ENCODE data around the gene HINFP. TPM values are rescaled to one million over a fixed set of nuclear protein-coding genes. Genes with fewer than 3 reads are reported as not detected.

Gene HINFP, protein sequence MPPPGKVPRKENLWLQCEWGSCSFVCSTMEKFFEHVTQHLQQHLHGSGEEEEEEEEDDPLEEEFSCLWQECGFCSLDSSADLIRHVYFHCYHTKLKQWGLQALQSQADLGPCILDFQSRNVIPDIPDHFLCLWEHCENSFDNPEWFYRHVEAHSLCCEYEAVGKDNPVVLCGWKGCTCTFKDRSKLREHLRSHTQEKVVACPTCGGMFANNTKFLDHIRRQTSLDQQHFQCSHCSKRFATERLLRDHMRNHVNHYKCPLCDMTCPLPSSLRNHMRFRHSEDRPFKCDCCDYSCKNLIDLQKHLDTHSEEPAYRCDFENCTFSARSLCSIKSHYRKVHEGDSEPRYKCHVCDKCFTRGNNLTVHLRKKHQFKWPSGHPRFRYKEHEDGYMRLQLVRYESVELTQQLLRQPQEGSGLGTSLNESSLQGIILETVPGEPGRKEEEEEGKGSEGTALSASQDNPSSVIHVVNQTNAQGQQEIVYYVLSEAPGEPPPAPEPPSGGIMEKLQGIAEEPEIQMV
- total RNA-seq (2022; extraction: Qiagen RNA extraction; ENCODE audit: low read depth) = 9.3 to 13.2 TPM (median 11.9 TPM) in 5 replicates

DNA sequence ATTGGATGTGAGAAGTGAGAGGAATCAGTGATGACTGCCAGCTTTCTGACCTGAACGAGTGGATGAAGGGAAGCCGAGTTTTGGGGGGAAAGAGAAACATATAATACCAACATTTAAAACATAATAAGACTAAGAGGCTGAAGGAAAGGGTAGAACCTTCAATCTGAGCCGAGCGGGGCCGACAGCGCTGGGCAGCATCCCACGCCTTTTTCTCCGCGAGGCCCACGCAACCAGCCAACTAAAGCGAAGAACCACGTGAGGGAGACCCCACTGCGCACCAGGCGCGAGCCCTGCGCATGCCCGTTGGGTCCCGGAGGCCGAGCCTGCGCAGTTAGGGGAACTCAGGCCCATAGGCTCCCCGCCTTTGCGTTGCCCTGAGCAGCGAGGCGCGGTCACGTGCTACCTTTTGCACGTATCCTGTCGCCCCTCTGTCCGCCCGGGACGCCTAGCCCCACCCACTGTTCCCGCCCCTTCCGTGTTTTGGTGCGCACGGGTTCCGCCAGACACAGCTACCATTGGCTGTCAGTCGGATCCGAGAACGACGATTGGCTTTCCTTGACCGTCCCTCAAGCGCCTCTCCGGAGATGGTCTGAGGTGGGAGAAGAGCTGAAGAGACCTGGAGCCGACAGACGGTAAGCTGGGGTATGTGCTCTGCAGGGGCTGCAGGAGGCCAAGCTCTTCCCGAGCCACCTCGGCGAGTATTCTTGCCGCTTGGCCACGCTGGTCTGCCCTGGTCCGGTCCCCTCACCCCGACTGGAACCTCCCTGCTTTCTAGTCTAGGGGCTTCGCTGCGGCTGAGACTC lies at the start of gene HINFP:
TSS of gene HINFP (plus strand) at position 573 of the 803 bp plus-strand sequence. CDS start 5,365 bp downstream, outside the sequence.

DNA sequence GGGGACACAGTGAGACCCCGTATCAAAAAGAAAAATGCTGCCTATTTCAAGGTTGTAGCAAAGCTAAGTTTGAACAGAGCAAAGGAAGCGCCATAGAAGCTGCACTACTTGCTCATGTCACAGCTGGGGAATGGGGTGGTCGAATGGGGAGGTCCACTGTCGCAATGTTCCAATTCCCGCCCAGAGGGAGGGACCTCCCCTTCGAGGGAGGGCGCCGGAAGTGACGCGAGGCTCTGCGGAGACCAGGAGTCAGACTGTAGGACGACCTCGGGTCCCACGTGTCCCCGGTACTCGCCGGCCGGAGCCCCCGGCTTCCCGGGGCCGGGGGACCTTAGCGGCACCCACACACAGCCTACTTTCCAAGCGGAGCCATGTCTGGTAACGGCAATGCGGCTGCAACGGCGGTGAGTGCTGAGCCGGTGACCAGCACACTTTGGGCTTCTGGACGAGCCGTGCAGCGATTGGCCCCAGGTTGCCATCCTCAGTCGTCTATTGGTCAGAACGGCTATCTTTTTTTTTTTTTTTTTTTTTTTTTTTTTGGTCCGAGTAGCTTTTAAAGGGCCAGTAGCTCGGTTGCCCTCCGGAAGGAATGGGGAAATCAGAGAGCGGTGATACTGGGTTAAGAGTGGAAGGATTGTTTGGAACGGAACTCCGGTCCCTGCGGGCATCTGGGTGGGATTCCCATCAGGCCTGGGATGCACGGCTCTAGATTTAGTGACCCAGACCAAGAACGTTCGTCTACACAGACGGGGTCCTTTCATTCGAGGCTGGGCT lies 36.5 kb upstream of the HINFP start, which contains the start of gene HMBS:
TSS of gene HMBS (plus strand) at position 219 of the 774 bp plus-strand sequence. CDS start at position 372, 153 bp downstream.

DNA sequence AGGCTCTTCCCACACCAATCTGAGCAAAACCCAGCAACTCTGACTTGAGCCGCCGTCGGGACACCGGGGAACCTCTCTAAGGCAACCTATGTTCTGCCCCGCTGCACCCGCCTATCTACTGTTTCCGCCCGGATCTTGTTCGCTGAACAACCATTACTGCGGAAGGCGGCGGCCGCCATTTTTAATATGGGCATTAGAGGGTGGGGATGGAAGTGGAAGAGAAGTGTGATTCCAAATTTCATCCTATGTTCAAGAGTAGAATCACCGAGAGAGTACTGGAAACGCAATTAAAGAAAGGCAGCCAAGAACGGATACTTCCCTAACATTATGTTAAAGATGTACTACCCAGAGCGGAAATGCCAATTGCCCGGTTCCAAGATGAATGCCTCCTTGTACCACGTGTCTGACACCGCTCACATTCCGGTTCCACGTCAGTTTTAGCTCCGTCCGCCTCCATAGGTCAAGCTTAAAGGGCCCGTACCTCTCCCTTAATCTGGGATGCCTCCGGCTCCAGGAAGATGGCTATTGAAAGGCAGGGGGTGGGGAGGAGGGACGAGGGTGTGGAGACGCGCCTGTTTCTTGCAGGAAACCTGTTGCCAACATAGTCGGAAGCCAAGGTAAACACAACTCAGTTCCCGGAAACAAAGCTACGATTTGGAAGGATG lies 19.5 kb upstream of the HINFP start, which contains the start of gene DPAGT1:
TSS of gene DPAGT1 (minus strand) at position 95 of the 665 bp plus-strand sequence. CDS start 198 bp downstream, outside the sequence.

DNA sequence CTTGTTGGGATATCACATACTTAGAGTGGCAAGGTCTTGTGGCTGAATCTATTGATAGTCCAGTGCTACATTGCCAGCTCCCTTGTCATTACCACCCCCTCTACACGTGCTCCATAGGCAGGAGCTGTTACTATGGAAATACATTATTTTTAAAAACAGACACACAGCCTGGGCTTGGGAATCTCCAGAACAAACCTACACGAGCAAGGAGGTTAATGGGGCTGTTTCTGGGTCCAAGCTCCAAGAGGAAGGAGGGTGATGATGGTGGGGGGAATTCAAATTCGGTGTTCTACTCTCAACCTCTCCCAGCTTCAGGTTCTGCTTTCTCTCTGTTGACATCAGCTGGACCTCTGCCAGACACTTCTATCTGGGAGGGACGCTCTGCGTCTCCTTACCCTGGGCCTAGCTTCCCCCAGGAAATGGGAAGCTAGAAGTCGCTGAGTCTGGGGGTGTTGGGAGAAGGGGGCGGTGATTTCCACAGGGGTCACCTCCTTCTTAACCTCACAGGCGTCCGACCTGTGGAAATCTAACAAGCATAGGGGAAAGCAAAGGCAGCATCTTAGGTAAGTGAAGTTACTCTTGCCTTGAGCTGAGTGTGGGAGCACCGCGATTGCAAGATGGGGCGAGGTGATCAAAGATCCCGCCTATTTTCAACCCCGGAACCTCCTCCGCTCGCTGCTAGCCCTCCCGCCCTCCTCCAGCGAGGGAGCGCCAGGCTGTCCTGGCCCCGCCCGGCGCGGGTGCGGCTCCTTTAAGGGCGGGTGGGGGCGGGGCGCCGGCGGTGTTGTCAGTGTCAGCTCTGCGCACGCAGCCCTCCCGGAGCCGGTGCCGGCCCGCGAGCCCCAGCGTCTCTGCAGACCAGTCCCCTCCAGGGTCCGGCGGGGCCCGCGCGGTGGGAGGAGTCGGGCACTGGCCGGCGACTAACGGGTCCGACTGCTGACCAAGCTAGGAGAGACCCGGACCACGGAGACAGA lies 14.5 kb upstream of the HINFP start, which contains the start of gene C2CD2L:
TSS of gene C2CD2L (plus strand) at position 781 of the 974 bp plus-strand sequence. CDS start 398 bp downstream, outside the sequence.

DNA sequence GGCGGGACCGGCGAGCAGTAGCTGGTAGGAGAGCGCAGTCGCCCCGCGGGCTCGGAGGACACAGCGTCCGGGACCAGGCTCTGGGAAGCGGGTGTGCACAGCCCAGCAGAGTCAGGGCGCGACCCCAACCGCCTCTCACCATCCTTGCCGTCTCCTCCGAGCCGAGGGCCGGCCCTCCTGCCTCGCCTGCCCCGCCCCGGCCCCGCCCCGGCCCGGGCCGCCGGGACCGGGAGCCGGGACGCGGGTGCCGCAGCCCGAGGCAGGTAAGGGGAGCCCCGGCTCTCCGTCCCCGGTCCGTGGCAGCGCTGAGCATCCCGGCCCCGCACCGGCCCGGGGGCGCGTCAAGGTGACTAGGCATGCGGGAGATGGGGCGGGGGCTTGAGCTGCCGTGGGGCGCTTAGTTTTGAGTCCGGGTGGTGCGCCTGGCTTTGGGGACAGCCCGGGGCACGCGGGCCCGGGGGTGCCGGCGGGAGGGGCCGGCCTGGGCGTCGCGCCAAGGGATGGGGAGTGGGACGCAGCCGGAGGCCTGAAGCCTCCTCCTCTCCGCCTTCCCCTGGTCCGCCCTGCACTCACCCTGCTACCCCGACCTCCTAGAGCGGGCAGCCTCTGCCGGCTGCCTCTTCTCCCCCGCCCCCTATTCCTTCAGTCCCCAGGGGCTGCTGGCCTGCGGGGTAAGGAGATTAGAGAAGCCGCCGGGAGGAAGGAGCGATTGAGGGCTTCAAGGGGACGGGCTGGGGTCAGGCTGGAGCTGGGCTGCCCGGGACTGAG lies 27.8 kb downstream of the HINFP start, which contains the start of gene ABCG4:
TSS of gene ABCG4 (plus strand) at position 35 of the 768 bp plus-strand sequence. CDS start 914 bp downstream, outside the sequence.

DNA sequence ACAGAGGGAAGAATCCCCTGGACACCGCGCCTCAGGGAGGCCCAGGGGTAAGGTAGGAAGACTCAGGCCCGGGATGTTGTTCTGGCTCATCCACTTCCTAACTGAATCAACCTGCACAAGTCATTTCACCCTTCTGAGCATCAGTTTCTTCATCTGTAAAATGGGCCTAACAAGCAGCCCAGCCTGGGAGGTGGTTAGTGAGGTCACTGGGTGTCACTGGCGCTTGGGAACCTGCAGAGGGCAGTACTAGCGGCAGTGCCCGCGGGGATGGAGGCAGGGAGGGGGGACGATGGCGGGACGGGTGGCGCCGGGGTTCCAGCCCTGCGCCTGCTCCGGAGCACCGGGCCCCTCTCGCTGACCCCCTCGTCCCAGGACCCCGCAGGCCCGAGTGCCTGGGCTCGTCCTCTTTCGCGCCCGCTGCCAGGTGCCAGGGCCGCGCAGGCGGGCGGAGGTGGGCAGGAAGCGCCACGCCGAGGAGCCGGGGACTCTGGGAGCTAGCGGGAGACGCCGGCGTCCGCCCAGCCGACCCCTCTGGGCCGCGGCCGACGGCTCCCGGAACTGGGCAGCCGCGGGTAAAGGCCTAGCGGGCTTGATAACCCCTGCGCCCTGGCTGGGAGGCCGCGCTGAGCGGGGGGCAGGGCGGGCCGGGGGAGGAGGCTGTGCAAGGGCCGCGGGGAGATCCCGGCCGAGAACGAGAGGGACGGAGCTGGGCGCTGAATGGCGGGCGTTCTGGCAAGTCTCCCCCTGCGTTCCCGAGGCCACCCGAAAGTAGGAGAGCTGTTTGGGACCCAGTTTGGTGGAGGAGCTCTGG lies 47.3 kb downstream of the HINFP start, which contains the start of gene NLRX1:
TSS of gene NLRX1 (plus strand) at position 255 of the 811 bp plus-strand sequence. CDS start 2,679 bp downstream, outside the sequence.

Other genes starting within 250 kb of the HINFP start
- gene CXCR5, start 237.7 kb upstream of the HINFP start, total RNA-seq (2022; extraction: Qiagen RNA extraction; ENCODE audit: low read depth) = 0.14 to 0.28 TPM (median 0.19 TPM) in 4 of 5 replicates, not detected in the other
- gene BCL9L, start 195.7 kb upstream of the HINFP start, total RNA-seq (2022; extraction: Qiagen RNA extraction; ENCODE audit: low read depth) = 84.9 to 149 TPM (median 110 TPM) in 5 replicates
- 0.77 to 1.1 TPM (median 0.98 TPM) in 5 replicates for gene UPK2, start 165.3 kb upstream of the HINFP start, total RNA-seq (2022; extraction: Qiagen RNA extraction; ENCODE audit: low read depth)
- gene FOXR1, start 149.8 kb upstream of the HINFP start, total RNA-seq (2022; extraction: Qiagen RNA extraction; ENCODE audit: low read depth) = not detected in 5 replicates
- 10.2 to 19.3 TPM (median 12.5 TPM) in 5 replicates for gene CENATAC, start 123.4 kb upstream of the HINFP start, total RNA-seq (2022; extraction: Qiagen RNA extraction; ENCODE audit: low read depth)
- 784 to 1,110 TPM (median 839 TPM) in 5 replicates for gene RPS25, start 103.2 kb upstream of the HINFP start, total RNA-seq (2022; extraction: Qiagen RNA extraction; ENCODE audit: low read depth)
- gene TRAPPC4, start 102.8 kb upstream of the HINFP start, total RNA-seq (2022; extraction: Qiagen RNA extraction; ENCODE audit: low read depth) = 53.3 to 65.7 TPM (median 59.7 TPM) in 5 replicates
- gene SLC37A4, start 90.7 kb upstream of the HINFP start, total RNA-seq (2022; extraction: Qiagen RNA extraction; ENCODE audit: low read depth) = 10.1 to 11.1 TPM (median 10.5 TPM) in 5 replicates
- 49.6 to 62.0 TPM (median 60.2 TPM) in 5 replicates for gene HYOU1, start 64.4 kb upstream of the HINFP start, total RNA-seq (2022; extraction: Qiagen RNA extraction; ENCODE audit: low read depth)
- 9.5 to 13.7 TPM (median 13.2 TPM) in 5 replicates for gene VPS11, start 53.8 kb upstream of the HINFP start, total RNA-seq (2022; extraction: Qiagen RNA extraction; ENCODE audit: low read depth)
- 46.1 to 52.0 TPM (median 51.1 TPM) in 5 replicates for gene HMBS, start 36.7 kb upstream of the HINFP start, total RNA-seq (2022; extraction: Qiagen RNA extraction; ENCODE audit: low read depth)
- 30.9 to 46.9 TPM (median 43.8 TPM) in 5 replicates for gene DPAGT1, start 19.7 kb upstream of the HINFP start, total RNA-seq (2022; extraction: Qiagen RNA extraction; ENCODE audit: low read depth)
- 4.2 to 7.6 TPM (median 7.0 TPM) in 5 replicates for gene C2CD2L, start 14.2 kb upstream of the HINFP start, total RNA-seq (2022; extraction: Qiagen RNA extraction; ENCODE audit: low read depth)
- gene ABCG4, start 27.5 kb downstream of the HINFP start, total RNA-seq (2022; extraction: Qiagen RNA extraction; ENCODE audit: low read depth) = 0.15 to 0.87 TPM (median 0.30 TPM) in 5 replicates
- 7.7 to 11.4 TPM (median 9.9 TPM) in 5 replicates for gene NLRX1, start 47.1 kb downstream of the HINFP start, total RNA-seq (2022; extraction: Qiagen RNA extraction; ENCODE audit: low read depth)
- 0.27 to 0.45 TPM (median 0.39 TPM) in 4 of 5 replicates, not detected in the other for gene NHERF4, start 63.9 kb downstream of the HINFP start, total RNA-seq (2022; extraction: Qiagen RNA extraction; ENCODE audit: low read depth)
- gene CBL, start 84.8 kb downstream of the HINFP start, total RNA-seq (2022; extraction: Qiagen RNA extraction; ENCODE audit: low read depth) = 7.2 to 10.1 TPM (median 8.8 TPM) in 5 replicates
- 9.5 to 12.7 TPM (median 10.9 TPM) in 5 replicates for gene MCAM, start 195.6 kb downstream of the HINFP start, total RNA-seq (2022; extraction: Qiagen RNA extraction; ENCODE audit: low read depth)
- 31.5 to 42.8 TPM (median 41.1 TPM) in 5 replicates for gene RNF26, start 212.9 kb downstream of the HINFP start, total RNA-seq (2022; extraction: Qiagen RNA extraction; ENCODE audit: low read depth)
- not detected in 5 replicates for gene C1QTNF5, start 219.3 kb downstream of the HINFP start, total RNA-seq (2022; extraction: Qiagen RNA extraction; ENCODE audit: low read depth)
- not detected in 5 replicates for gene MFRP, start 225.1 kb downstream of the HINFP start, total RNA-seq (2022; extraction: Qiagen RNA extraction; ENCODE audit: low read depth)

Measured in A549 treated with CpdA at 1 μM for 4 hours (cell line).